CD4-positive, alpha-beta T cell treated with Interleukin-17A for 4 hours (primary cell): ENCODE data around the gene FOXL2NB.
"Not testable (repeated sequence)": the region's sequence is repeated elsewhere in the genome, so short reads cannot be mapped to it uniquely, and the experiment has no call there.

Source experiments
- DNase-seq: peaks from one replicate; pipeline ENCODE4 v3.0.0-alpha.2; 2020; ENCODE audit warnings: mixed read lengths

FOXL2NB gene

DNA sequence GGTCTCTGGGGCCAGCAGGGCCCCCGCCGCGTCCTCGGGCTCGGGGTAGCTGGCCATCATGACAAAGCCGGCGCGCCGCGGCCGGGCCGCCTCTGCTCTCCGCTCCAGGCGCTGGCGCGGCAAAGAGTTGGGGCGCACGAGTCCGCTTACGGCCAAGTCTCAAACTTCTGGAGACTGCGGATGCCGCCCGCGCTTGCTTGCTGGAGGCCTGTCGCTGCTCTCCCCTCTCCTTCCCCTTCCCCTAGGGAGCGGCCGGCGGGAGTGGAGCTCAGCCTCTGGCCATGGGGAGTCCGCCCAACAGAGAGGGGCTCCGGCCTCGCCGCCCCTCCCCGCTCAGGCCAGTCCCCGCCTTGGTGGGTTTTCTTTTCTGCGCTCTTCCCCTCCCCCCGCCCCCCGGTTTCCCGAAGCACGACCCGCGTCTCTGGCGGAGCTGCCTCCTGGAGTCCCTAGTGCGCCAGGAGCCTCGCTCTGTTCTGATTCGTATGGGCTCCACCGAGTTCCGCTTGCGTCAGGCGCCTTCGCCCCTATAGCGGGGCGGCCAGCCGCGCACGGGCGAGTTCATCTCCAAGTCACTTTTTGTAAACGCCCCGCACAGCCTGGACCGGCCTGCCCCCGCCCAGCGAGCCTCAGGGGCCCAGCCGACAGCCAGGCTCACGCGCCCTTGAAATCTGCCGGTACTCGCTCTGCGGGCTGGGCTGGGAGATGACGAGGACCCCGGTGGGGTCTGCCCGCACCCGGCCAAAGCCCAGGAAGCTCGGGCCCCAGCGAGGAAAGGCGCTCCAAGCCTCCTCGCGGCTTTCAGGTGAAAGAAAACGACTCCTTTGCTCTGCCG lies at the start of gene FOXL2NB, which contains the start of gene FOXL2:
TSS of gene FOXL2NB (plus strand) at position 555 of the 832 bp plus-strand sequence. CDS start at position 703, 148 bp downstream.
TSS of gene FOXL2 (minus strand) at position 475 of the 832 bp plus-strand sequence. CDS start at position 60, 415 bp downstream.
- peak; percentile 28 for DNase-seq

DNA sequence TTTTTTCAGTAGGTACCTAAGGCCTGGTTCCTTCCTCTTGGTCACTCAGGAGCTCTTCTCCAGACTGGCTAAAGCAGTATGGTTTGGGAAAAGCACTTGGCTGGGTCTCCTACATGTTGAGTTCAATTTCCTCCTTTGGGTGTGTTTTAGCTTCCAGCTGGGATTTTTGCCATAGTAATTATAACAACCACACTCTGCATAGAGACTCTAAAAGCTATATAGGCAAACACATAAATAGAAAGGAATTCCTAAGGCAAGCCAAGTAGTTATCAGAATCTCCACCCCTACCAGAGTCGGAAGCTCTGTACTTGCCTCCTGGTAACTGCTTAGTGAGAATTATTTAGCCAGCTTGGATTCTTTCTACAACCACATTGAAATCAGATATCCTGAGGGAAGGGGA lies 48.7 kb upstream of the FOXL2NB start:
- DNase-seq = no peak

DNA sequence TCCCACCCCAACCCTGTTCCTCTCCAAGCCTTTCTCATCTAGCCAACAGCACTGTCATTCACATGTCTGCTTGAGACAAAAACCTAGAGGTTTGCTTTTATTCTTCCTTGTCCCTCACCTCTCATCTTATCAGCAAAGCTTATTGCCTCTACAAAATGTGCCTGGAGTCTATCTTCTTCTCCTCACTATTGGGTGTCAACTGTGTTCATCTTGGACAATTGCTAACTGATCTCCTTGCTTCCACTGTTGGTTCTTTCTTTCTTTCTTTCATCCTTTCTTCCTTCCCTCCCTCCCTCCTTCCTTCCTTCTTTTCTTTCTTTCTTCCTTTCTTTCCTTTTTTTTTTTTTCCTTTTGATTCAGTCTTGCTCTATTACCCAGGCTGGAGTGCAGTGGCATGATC lies 48.3 kb upstream of the FOXL2NB start:
- no peak for DNase-seq

DNA sequence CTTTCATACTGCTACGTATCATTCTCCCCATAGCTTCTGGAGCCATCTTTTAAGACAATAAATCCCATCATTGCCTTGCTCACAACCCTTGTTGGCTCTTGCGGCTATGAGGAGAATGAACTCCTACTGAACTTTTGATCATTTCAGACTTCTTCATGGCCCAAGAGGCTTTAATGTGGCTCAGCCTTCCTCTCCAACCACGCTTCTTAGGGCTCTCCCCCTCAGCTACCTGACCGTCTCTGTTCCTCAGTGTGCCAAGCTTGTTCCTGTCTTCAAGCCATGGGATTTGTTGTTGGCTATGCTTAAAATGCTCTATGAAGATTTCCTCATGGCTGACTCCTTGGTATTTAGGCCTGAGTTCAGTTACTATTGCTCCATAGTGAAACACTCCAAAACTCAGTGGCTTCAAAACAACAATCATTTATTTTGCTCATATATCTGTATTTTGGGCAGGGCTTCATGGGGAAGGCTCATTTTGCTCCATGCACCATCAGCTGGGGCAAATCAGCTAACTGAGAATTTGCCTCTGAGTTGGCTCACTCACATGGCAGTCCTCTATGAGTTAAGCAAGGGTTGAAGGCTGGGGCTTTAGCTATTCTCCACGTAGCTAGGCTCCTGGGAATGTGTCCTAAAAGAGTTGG lies 47.5 kb upstream of the FOXL2NB start:
- no peak for DNase-seq

DNA sequence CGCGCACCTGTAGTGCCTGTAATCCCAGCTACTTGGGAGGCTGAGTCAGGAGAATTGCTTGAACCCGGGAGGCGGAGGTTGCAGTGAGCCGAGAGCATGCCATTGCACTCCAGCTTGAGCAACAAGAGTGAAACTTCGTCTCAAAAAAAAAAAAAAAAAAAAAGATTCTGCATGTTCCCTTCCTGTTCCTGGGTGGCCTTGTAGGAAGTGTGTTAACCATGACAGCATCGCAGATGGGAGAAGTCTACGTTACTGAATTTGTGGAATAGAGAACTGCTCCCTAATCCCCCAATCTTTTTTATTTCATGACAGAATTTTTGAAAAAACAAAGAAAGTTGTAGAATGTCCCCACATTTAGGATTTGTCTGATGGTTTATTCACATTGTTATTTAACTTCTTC lies 45.5 kb upstream of the FOXL2NB start:
- no peak for DNase-seq

DNA sequence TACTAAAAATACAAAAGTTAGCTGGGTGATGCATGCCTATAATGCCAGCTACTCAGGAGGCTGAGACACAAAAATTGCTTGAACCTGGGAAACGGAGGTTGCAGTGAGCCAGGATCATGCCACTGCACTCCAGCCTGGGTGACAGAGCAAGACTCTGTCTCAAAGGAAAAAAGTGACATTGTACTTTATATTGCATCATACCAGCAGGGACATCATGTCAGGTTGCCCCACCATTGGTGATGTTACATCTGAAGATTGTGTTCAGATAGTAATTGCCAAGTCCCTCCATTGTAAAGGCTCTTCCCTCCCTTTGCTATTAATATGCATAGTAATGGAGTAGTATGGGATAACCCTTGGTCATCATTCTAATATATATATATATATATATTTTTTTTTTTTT lies 44.8 kb upstream of the FOXL2NB start:
- DNase-seq = no peak

DNA sequence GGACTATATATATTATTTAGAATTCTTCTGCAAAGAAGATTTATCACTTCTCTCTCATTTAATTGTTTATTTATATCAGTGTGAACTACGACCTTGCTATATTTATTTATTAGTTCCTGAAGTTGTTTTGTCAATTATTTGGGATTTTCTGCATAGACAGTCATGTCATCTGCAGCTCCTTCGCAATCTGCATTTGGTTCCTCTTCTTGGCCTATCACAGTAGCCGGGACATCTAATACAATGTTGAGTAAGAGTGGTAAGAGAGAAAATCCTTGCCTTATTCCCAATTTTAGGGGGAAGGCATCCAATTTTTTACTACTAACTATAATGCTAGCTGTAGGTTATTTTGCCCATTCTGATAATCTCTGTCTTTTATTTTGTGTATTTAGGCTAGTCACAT lies 39.5 kb upstream of the FOXL2NB start:
- no peak for DNase-seq

DNA sequence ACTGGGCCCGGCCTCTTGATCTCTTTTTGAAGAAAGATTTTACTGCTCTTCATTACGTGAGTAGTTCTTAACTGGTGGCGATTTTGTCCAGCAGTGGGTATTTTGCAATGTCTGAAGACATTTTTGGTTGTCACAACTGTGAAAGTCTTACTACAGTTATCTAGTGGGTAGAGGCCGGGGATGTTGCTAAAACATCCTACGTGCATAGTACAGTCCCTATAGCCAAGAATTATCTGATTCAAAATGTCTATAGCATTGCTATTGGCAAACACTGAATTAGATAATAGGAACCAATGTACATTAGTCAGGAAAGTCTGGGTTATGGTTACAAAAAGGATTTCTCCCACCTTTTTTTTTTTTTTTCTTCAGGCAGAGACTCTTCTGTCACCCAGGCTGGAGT lies 38.2 kb upstream of the FOXL2NB start:
- DNase-seq = no peak

DNA sequence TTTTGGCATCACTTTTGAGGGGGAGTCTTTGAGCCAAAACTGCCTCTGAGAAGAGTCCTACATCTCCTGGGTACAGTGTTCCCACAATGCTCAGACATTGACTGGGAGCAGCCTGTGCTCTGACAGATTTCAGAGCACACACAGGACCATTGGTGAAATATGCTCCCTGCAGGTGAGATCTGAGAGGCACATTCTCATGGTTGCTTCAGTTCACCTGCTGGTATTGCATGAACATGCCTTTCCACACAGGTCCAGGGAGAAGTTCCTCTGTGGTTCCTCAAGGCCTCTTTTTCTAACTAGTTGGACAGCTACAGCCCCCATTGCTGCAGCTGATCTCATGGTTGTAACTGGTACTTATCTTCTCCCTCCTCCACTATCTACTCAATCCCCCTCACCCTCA lies 37.1 kb upstream of the FOXL2NB start:
- no peak for DNase-seq

DNA sequence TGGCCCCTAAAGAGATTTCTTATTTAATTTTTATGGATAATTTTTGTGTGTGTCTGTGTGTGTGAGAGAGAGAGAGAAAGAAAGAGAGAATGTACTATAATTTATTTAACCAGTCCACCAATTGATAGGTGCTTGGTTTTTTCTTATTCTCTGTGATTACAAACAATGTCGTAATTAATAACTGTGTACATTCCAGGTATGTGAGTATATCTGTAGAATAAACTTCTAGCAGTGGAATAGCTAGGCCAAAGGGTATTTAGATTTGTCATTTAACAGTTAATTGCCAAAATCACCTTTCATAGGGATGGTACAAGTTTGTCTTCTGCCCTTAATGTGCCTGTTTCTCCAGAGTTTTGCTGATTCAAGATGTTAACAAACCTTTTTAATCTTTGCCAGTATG lies 35.4 kb upstream of the FOXL2NB start:
- DNase-seq = no peak

DNA sequence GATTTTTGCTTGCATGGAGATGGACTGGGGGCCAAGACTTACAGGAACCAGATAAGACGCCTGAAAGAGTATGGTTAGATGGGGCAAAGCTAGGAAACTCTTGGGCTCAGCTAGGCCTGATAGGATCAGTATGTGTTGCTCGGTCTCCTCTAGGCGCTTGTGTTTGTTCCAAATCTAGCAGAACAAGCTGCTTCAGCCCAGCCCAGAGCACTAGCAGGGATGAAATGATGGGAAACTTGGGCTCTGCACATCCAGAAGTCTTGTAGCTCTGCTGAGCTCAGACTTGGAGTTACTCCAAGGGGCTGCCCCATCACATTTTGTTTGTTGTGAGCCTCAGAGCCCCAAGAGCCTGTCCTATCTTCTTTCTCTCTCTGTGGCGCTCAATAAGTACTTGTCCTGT lies 34.8 kb upstream of the FOXL2NB start:
- DNase-seq = no peak

DNA sequence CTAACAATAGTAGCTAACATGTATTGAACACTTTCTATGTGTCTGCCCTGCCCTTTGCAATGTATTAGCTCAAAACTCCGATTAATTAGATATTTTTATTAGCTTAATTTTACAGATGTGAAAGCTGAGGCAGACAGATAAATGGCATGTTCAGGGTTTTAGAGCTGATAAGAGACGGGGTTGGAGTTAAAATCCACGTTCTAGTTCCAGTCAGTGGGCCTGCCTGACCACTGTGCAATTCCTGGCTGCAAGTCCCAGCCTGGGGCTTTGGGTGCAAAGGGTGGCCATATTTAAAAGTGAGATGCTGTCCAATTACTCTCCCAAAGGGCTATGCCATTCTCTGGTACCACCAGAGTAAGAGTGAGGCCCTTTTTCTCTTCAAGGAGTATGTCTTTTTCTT lies 33.3 kb upstream of the FOXL2NB start:
- no peak for DNase-seq

DNA sequence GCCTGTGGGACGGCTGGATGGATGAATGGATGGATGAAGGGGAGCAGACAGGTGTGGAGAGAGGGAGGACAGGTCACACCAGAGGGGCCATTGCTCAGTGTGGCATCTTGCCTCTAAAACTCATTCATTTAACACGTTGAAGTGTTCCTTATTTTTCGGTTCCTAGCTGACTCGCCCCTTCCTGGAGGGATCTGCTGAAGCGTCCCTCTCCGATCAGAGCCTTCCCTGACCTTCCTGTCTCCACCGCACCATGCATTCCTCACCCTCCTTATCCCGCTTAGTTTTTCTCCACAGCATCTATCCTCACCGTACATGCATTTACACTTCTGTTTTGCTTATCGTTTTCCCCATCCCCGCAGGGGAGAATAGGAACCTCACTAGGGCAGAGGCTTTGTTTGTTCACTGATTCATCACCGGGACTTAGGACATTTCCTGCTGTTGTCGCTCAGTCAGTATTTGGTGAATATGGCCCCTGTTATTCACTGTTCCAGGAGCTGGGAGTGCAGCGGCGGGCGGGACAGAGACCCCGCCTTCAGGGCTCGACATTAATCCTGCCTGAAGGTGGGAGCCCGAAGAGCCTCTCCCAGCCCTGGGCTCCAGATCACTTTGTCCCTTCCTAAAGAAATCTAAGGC lies 32.0 kb upstream of the FOXL2NB start:
- no peak for DNase-seq

DNA sequence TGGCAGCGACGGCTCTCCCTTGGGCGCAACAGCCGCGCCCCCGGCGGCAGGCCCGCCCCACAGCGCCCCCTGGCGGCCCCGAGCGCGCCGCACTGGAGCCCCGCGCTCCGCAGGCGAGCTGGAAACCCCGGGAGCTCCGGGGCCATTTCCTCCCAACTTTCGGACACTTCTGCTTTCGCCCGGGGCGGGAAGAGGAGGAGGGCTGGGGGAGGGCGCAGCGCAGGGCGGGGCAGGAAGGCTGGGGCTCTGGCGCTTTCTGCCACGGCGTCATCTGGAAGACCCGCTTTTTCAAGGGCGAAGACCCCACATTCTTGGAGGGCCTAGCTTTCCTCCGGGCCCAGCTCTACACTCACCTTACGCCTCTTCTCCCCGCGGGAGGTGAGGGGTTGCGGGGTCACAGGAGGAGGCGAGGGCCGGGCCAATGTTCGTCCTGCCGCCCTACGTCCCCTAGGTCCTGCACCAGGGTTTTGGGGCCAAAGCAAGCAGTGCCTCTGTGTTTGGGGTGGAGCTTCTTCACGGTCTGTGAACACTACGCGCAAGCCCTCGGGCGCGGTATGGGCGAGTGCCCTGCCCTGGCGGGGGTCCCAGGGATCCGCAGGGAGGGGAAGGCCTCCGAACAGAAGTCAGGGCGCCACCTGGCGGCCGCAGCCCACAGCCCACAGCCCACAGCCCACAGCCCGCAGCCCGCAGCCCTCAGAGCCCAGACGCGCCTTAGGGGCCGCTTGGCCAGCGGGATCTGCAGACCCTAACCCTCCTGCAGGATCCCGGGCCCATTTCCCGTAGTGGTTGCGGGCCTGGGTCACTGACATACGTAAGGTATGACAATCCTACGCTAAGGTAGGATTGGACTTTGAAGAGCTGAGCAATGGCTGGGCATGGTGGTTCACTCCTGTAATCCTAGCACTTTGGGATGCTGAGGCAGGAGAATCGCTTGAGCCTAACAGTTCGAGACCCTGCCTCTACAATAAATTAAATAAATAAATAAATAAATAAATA lies 31.2 kb upstream of the FOXL2NB start:
- peak; percentile 90 for DNase-seq

DNA sequence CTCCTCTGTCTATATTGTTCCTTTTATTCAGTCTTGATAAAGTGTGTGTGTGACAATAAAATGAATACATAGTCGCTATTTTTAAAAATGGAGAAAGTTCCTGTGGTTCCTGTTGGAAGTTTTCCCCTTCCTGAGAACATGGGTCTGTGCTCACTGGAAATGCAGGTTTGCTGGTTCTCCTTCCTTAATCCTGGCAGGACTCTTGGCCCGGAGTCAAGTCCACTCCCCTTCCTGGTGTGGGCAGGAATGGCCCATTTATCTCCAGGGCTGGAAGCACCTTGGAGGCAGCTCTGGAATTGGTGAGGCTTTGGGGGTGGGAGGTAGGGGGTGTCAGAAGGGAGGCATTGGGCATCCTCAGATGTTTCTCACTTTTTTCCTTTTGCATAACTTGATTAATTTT lies 30.2 kb upstream of the FOXL2NB start:
- no peak for DNase-seq

DNA sequence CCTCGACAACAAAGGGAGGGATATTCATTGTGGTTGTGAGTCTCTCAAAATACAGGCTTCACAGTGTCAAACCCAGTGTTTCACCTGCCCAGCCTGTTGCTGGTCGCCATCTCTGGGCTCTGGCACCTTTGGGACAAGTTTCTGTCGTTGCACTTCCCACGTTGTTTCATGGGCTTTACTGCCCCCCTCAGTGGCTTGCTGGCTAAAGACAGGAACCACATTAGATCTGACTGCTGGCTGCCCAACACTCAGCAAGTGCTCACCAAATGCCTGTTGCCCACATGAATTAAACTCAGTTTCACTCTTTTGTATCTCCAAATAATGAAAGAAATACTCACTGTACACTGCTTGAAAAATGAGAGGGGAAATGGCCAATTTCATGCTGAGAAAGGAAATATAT lies 27.7 kb upstream of the FOXL2NB start:
- DNase-seq = no peak

DNA sequence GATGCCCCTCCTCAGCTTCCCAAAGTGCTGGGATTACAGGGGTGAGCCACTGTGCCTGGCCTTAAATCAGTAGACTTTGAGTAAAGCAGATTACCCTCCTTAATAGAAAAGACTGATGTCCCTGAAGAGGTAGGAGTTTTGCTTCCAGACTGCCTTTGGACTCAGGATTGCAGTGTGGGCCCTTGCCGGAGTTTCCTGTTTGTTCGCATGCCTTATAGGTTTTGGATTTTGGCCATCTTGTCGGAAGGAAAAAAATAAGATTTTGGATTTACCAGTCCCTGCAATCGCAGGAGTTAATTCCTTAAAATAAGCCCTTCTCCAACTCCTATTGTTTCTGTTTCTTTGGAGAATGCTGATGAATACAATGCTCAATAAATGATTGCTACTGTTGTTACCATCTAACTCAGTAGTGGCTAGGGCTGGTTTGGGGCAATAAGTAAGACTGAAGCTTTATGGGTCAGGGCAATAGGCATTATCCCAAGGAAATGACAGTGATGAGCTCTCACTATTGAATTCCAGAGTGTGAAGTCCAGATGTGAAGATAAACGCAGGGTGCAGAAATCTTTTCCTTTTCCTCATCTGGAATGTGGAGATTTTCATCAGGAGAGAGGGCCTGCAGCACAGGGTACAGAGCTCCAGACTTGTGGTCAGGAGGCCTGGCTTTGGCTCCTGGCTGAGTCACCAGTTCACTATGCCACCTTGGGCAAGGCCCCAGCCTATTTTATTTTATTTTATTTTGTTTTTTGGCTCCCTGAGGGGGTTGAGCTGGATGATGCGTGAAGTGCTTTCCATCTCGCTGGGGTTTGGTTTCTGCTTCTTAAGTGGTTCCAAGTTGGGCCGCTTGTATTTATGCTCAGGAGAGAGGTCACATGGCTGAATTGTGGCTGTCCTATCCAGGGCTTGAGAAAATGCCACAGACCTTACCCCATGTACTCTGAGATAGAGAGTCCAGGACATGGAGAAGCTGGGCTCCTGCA lies 25.4 kb upstream of the FOXL2NB start:
- no peak for DNase-seq

DNA sequence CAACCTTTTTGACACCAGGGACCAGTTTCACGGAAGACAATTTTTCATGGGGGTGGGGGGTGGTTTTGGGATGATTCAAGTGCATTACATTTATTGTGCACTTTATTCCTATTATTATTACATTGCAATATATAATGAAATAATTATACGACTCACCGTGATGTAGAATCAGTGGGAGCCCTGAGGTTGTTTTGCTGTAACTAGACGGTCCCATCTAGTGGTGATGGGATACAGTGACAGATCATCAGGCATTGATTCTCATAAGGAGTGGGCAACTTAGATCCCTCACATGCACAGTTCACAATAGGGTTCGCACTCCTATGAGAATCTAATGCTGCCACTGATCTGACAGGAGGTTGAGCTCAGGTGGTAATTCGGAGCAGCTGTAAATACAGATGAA lies 24.6 kb upstream of the FOXL2NB start:
- not testable (repeated sequence) for DNase-seq

DNA sequence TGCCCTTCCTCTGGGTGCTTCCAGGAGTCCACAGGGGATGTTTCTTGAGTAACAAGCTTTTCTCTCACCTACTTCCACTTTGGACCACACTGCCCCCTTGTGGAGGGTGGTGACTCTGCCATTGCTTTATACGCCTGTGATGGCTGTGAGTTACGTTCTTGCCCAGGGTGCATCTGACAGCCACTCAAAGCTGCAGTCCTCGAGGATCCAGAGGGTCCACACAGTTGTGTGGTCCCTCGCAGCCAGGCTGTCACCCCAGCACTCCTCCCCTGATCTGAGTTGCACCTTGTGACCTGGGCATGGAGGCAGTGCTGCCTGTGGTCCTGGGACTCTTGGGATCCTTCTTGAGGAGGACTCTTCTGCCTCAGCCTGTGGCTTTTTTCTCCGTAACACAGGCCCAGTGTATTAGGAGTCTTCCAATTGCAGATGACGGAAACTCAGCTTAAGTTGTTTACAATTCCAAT lies 23.5 kb upstream of the FOXL2NB start:
- DNase-seq = peak; percentile 89

DNA sequence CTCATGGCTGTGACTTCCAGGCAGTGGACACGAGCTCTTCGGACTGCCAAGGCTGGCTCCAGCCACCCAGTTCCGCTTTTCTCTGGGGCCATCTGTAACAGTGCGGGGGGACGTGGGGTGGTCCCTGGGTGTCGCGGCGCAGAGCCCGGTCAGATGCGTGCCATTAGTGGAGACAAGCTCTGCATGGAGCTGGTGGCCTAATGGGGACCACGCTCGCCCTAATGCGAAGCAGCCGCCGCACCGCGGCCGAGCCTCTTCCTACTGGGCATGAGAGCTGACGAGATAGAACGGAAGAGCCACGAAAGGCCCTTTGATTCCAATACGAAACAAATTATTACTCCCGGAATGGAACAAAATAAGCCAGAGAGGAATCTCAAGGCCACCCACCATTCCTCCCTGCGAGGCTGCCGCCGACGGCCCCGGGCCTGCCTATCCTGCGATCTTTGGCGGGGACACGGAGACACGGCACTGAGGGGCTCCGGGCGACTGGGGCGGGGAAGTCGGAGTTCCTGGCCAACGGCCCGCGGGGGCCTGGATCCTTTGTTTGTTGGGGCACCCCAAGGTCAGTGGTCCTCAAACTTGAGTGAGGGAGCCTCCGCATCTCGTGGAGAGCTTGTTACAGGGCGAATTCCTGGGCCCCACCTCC lies 18.2 kb upstream of the FOXL2NB start:
- DNase-seq = no peak
